SHP77 treated with DMSO at 0.1 percent for 48 hours (cell line): ENCODE results near the gene KL.

ENCODE experiments used
- DNase-seq: peaks from one replicate; lab custom pipeline; 2025; lab: John Stamatoyannopoulos, UW

Gene KL

GRCh38 chr13:33111414-33112110, 95.3 kb downstream of the KL start:
- no peak for DNase-seq

- DNase-seq, result no peak
Measured at GRCh38 chr13:33112766-33113165, 96.5 kb downstream of the KL start.

- no peak for DNase-seq
Measured at GRCh38 chr13:33114146-33114545, 97.9 kb downstream of the KL start.

- no peak for DNase-seq
Measured at GRCh38 chr13:33115274-33115673, 99.1 kb downstream of the KL start.
